ENCODE data around the gene SETD2. TPM values are rescaled to one million over a fixed set of nuclear protein-coding genes. Genes with fewer than 3 reads are reported as not detected.
"Not testable (repeated sequence)": the region's sequence is repeated elsewhere in the genome, so short reads cannot be mapped to it uniquely, and the experiment has no call there.

Gene SETD2
- total RNA-seq, 1 donor from 2014 or later = 26.4 TPM

- TF ChIP-seq CTCF (IDR thresholded peaks at IDR 0.05; ENCODE audit: borderline replicate concordance) = no peak
- Histone ChIP-seq H3K27ac (replicated peaks) (no peak overlapping the region), H3K4me1 (no peaks in the 10 kb centered on the region), H3K27me3 (ENCODE audit: low read depth) (no peaks in the 10 kb centered on the region), H3K4me3 (no peak overlapping the region), H3K9me3 (replicated peaks) (no peaks in the 10 kb centered on the region), H3K36me3 (no peaks in the 10 kb centered on the region)
- intact Hi-C loops (cut with micrococcal nuclease) = no loop called here
- DNase-seq = no peak
These were observed 33.4 kb upstream of the SETD2 start for GRCh38 chr3:47197287-47197686.

- TF ChIP-seq CTCF (IDR thresholded peaks at IDR 0.05; ENCODE audit: borderline replicate concordance) = no peak
- Histone ChIP-seq H3K4me3 (no peak overlapping the region), H3K27me3 (ENCODE audit: low read depth) (no peaks in the 10 kb centered on the region)
These were observed 31.1 kb upstream of the SETD2 start for GRCh38 chr3:47194994-47195393.

GRCh38 chr3:47193871-47194859, 30.3 kb upstream of the SETD2 start:
- Histone ChIP-seq H3K4me3 (no peak overlapping the region), H3K9me3 (replicated peaks) (no peaks in the 10 kb centered on the region), H3K36me3 (no peaks in the 10 kb centered on the region), H3K4me1 (no peaks in the 10 kb centered on the region), H3K27me3 (ENCODE audit: low read depth) (no peaks in the 10 kb centered on the region), H3K27ac (replicated peaks) (no peak overlapping the region)
- intact Hi-C loops (cut with micrococcal nuclease) = no loop called here
- no peak for DNase-seq
- no peak for TF ChIP-seq CTCF (IDR thresholded peaks at IDR 0.05; ENCODE audit: borderline replicate concordance)

More at GRCh38 chr3:47194994-47195393, 31.1 kb upstream of the SETD2 start:
- no peaks in the 10 kb centered on the region for H3K36me3 ChIP-seq
- no peak overlapping the region for H3K27ac ChIP-seq (replicated peaks)
- no peaks in the 10 kb centered on the region for H3K4me1 ChIP-seq
- intact Hi-C loops (cut with micrococcal nuclease) = no loop called here
- no peaks in the 10 kb centered on the region for H3K9me3 ChIP-seq (replicated peaks)
- no peak for DNase-seq

GRCh38 chr3:47186285-47186684, 22.4 kb upstream of the SETD2 start:
- H3K36me3 ChIP-seq = peaks cover 5% of the 10 kb centered on the region
- intact Hi-C loops (cut with micrococcal nuclease) = no loop called here
- no peak for TF ChIP-seq CTCF (IDR thresholded peaks at IDR 0.05; ENCODE audit: borderline replicate concordance)
- H3K27ac ChIP-seq (replicated peaks) = no peak overlapping the region
- H3K4me1 ChIP-seq = no peaks in the 10 kb centered on the region
- DNase-seq = no peak
- H3K27me3 ChIP-seq (ENCODE audit: low read depth) = no peaks in the 10 kb centered on the region
- H3K9me3 ChIP-seq (replicated peaks) = no peaks in the 10 kb centered on the region
- no peak overlapping the region for H3K4me3 ChIP-seq

GRCh38 chr3:47181685-47182084, 17.8 kb upstream of the SETD2 start:
- H3K27me3 ChIP-seq (ENCODE audit: low read depth); H3K4me3 ChIP-seq; H3K4me1 ChIP-seq; H3K9me3 ChIP-seq (replicated peaks); intact Hi-C loops (cut with micrococcal nuclease); DNase-seq; H3K27ac ChIP-seq (replicated peaks): not testable (repeated sequence)
- H3K36me3 ChIP-seq = peaks cover 17% of the 10 kb centered on the region

GRCh38 chr3:47180011-47180410, 16.1 kb upstream of the SETD2 start:
- H3K4me3 ChIP-seq; H3K27me3 ChIP-seq (ENCODE audit: low read depth); DNase-seq; H3K27ac ChIP-seq (replicated peaks); intact Hi-C loops (cut with micrococcal nuclease); H3K9me3 ChIP-seq (replicated peaks); H3K4me1 ChIP-seq: not testable (repeated sequence)
- H3K36me3 ChIP-seq = peaks cover 17% of the 10 kb centered on the region

All from left ventricle myocardium inferior (tissue), 1 donor.